Astrocyte (in vitro differentiated cells and primary cell): ENCODE data around the gene SLIT3. TPM values are rescaled to one million over a fixed set of nuclear protein-coding genes. Genes with fewer than 3 reads are reported as not detected.

Source experiments
- DNase-seq: peaks from one replicate; pipeline ENCODE4 v3.0.0-alpha.2; 2010; ENCODE audit warnings: low read depth
- FAIRE-seq: peaks from 2 replicates; lab custom pipeline; 2011; peaks lifted over from hg19 to GRCh38; lab: Jason Lieb, UNC
- H2AFZ ChIP-seq: 2 replicates; pipeline ENCODE4 v1.6.0; 2012; ENCODE audit warnings: low read depth, low read length, inconsistent platforms
- H3K27ac ChIP-seq: 2 replicates; pipeline ENCODE4 v1.5.1; 2011; ENCODE audit warnings: low read depth, low read length, inconsistent platforms
- H3K27me3 ChIP-seq: 2 replicates; pipeline ENCODE4 v1.6.0; 2011; ENCODE audit warnings: low read length, inconsistent platforms; ENCODE audit not compliant: insufficient read depth
- H3K36me3 ChIP-seq: 2 replicates; pipeline ENCODE4 v1.5.1; 2011; ENCODE audit warnings: low read length, inconsistent platforms; ENCODE audit not compliant: insufficient read depth
- H3K4me1 ChIP-seq: 2 replicates; pipeline ENCODE4 v1.5.1; 2011; ENCODE audit warnings: low read length, inconsistent platforms; ENCODE audit not compliant: insufficient read depth
- H3K4me2 ChIP-seq: 2 replicates; pipeline ENCODE4 v1.6.0; 2012; ENCODE audit warnings: low read length, inconsistent platforms
- H3K4me3 ChIP-seq: 2 replicates; pipeline ENCODE4 v1.5.1; 2011; ENCODE audit warnings: low read depth, mild to moderate bottlenecking, low read length, inconsistent platforms; ENCODE audit not compliant: insufficient read depth
- H3K79me2 ChIP-seq: 2 replicates; pipeline ENCODE4 v1.6.0; 2012; ENCODE audit warnings: mild to moderate bottlenecking, low read length, inconsistent platforms; ENCODE audit not compliant: insufficient read depth
- H3K9ac ChIP-seq: 2 replicates; pipeline ENCODE4 v1.6.0; 2012; ENCODE audit warnings: mild to moderate bottlenecking, low read length, inconsistent platforms
- H3K9me3 ChIP-seq: 2 replicates; pipeline ENCODE4 v1.5.1; 2012; ENCODE audit warnings: low read depth, mild to moderate bottlenecking, low read length, inconsistent platforms; ENCODE audit not compliant: insufficient read depth
- H4K20me1 ChIP-seq: 2 replicates; pipeline ENCODE4 v1.6.0; 2012; ENCODE audit warnings: low read length, inconsistent platforms; ENCODE audit not compliant: insufficient read depth
- H3K27ac Mint-ChIP-seq: one replicate; pipeline ENCODE4 v1.8.0; 2021; ENCODE audit warnings: mild to moderate bottlenecking, mixed read lengths; ENCODE audit not compliant: unreplicated experiment
- H3K27me3 Mint-ChIP-seq: one replicate; pipeline ENCODE4 v1.8.0; 2021; ENCODE audit warnings: low read depth, mixed read lengths; ENCODE audit not compliant: unreplicated experiment
- H3K36me3 Mint-ChIP-seq: one replicate; pipeline ENCODE4 v1.8.0; 2021; ENCODE audit warnings: low read depth, mixed read lengths; ENCODE audit not compliant: unreplicated experiment
- H3K4me1 Mint-ChIP-seq: one replicate; pipeline ENCODE4 v1.8.0; 2021; ENCODE audit warnings: low read depth, mixed read lengths; ENCODE audit not compliant: unreplicated experiment
- H3K4me3 Mint-ChIP-seq: one replicate; pipeline ENCODE4 v1.8.0; 2021; ENCODE audit warnings: mild to moderate bottlenecking, moderate library complexity, mixed read lengths; ENCODE audit not compliant: unreplicated experiment
- H3K9me3 Mint-ChIP-seq: one replicate; pipeline ENCODE4 v1.8.0; 2021; ENCODE audit warnings: mild to moderate bottlenecking, mixed read lengths; ENCODE audit not compliant: unreplicated experiment
- CTCF ChIP-seq: IDR thresholded peaks from 2 replicates; pipeline ENCODE4 v1.5.1; 2011; ENCODE audit warnings: low read depth, mild to moderate bottlenecking, inconsistent platforms, low read length, moderate library complexity; ENCODE audit not compliant: insufficient read depth
- EZH2 ChIP-seq: IDR thresholded peaks from 2 replicates; pipeline ENCODE4 v1.6.1; 2012; ENCODE audit warnings: mild to moderate bottlenecking, low read length, inconsistent platforms; ENCODE audit not compliant: insufficient read depth
- total RNA-seq: library from RNA; stranded (reverse); gene quantifications from 2 replicates; pipeline ENCODE4 v1.2.1, GENCODE V29; 2021

Gene SLIT3
- total RNA-seq, 1 donor from 2014 or later: 20.7 TPM

GRCh38 chr5:168886157-168886556 is 414.8 kb downstream of the SLIT3 start:
- no peak for FAIRE-seq
- Histone ChIP-seq H3K9ac (no peak overlapping the region), H3K27ac (no peak overlapping the region)

GRCh38 chr5:168885324-168886120 is 415.4 kb downstream of the SLIT3 start:
- Mint-ChIP-seq H3K9me3 (no peaks in the 10 kb centered on the region), H3K4me3 (no peak overlapping the region), H3K27me3 (peaks cover 3% of the 10 kb centered on the region), H3K27ac (no peak overlapping the region), H3K4me1 (no peaks in the 10 kb centered on the region), H3K36me3 (no peaks in the 10 kb centered on the region)
- TF ChIP-seq EZH2: no peak
- TF ChIP-seq CTCF: no peak
- no peaks in the 10 kb centered on the region for H3K4me1 ChIP-seq
- H3K36me3 ChIP-seq: no peaks in the 10 kb centered on the region
- H3K79me2 ChIP-seq: no peaks in the 10 kb centered on the region
- H3K4me2 ChIP-seq: no peak overlapping the region
- H3K4me3 ChIP-seq: no peak overlapping the region
- no peaks in the 10 kb centered on the region for H4K20me1 ChIP-seq
- no peaks in the 10 kb centered on the region for H3K9me3 ChIP-seq
- FAIRE-seq (no peak), DNase-seq (no peak)
- H3K27me3 ChIP-seq: peaks cover 3% of the 10 kb centered on the region
- no peak overlapping the region for H3K27ac ChIP-seq
- no peak overlapping the region for H3K9ac ChIP-seq
- H2AFZ ChIP-seq: no peak overlapping the region

More at GRCh38 chr5:168886157-168886556, 414.8 kb downstream of the SLIT3 start:
- Mint-ChIP-seq H3K4me3 (no peak overlapping the region), H3K36me3 (no peaks in the 10 kb centered on the region), H3K9me3 (no peaks in the 10 kb centered on the region), H3K27me3 (peaks cover 4% of the 10 kb centered on the region), H3K27ac (no peak overlapping the region), H3K4me1 (no peaks in the 10 kb centered on the region)
- Histone ChIP-seq H3K27me3 (peaks cover 3% of the 10 kb centered on the region), H3K9me3 (no peaks in the 10 kb centered on the region), H3K4me1 (no peaks in the 10 kb centered on the region), H3K79me2 (no peaks in the 10 kb centered on the region), H3K4me2 (no peak overlapping the region), H3K4me3 (no peak overlapping the region), H4K20me1 (no peaks in the 10 kb centered on the region), H3K36me3 (no peaks in the 10 kb centered on the region), H2AFZ (no peak overlapping the region)
- TF ChIP-seq EZH2 (no peak), CTCF (no peak)
- no peak for DNase-seq

- H4K20me1 ChIP-seq: no peaks in the 10 kb centered on the region
- Mint-ChIP-seq H3K4me1 (peaks cover 4% of the 10 kb centered on the region), H3K36me3 (no peaks in the 10 kb centered on the region), H3K27ac (no peak overlapping the region), H3K27me3 (peaks cover 10% of the 10 kb centered on the region), H3K4me3 (no peak overlapping the region), H3K9me3 (no peaks in the 10 kb centered on the region)
- H3K27me3 ChIP-seq: peaks cover 3% of the 10 kb centered on the region
- DNase-seq (no peak), FAIRE-seq (no peak)
- no peak overlapping the region for H3K27ac ChIP-seq
- no peak overlapping the region for H3K4me3 ChIP-seq
- H2AFZ ChIP-seq: no peak overlapping the region
- no peaks in the 10 kb centered on the region for H3K79me2 ChIP-seq
- H3K9ac ChIP-seq: no peak overlapping the region
- no peak overlapping the region for H3K4me2 ChIP-seq
- no peak for TF ChIP-seq EZH2
- no peak for TF ChIP-seq CTCF
- no peaks in the 10 kb centered on the region for H3K4me1 ChIP-seq
- H3K36me3 ChIP-seq: no peaks in the 10 kb centered on the region
- no peaks in the 10 kb centered on the region for H3K9me3 ChIP-seq
Measured at GRCh38 chr5:168883991-168884390, 416.9 kb downstream of the SLIT3 start.
